ENCODE results near the gene OPHN1.

DNA sequence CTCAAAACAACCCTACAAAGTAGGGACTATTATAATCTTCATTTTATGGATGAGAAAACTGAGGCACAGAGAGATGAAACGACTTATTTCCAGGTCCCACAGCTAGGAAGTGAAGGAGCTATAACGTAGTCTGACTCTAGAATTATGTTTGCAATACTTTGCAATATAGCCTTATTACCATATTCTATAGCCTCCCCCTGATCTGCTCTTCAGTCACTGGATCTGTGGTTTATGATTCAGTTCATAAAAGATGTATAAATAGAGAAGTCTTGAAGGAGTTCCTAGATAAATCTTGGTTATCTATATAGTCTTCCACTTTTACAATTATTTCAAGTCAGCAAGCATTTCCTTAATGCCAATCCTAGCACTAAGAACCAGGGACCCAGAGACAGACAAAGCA, 57.5 kb downstream of the OPHN1 start:
- TF ChIP-seq, protein P1, sequence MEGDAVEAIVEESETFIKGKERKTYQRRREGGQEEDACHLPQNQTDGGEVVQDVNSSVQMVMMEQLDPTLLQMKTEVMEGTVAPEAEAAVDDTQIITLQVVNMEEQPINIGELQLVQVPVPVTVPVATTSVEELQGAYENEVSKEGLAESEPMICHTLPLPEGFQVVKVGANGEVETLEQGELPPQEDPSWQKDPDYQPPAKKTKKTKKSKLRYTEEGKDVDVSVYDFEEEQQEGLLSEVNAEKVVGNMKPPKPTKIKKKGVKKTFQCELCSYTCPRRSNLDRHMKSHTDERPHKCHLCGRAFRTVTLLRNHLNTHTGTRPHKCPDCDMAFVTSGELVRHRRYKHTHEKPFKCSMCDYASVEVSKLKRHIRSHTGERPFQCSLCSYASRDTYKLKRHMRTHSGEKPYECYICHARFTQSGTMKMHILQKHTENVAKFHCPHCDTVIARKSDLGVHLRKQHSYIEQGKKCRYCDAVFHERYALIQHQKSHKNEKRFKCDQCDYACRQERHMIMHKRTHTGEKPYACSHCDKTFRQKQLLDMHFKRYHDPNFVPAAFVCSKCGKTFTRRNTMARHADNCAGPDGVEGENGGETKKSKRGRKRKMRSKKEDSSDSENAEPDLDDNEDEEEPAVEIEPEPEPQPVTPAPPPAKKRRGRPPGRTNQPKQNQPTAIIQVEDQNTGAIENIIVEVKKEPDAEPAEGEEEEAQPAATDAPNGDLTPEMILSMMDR (IDR thresholded peaks at IDR 0.05): no peak
- TF ChIP-seq POLR2A (IDR thresholded peaks at IDR 0.05): no peak

All from adrenal gland (tissue), 5 donors.